ENCODE measurements around the gene BMP8A.

GRCh38 chr1:39526466-39527189, 35.2 kb downstream of the BMP8A start:
- TF ChIP-seq CTCF (conservative IDR thresholded peaks at IDR 0.05) = no peak
- TF ChIP-seq ZFX (IDR thresholded peaks at IDR 0.05) = no peak
